SU-DHL-6 (cell line): Measurements from ENCODE around the gene OR2D2.
A peak's percentile ranks its signal among the peaks of the same experiment; 100 is the strongest.

Experiments used
- H2AFZ ChIP-seq: fragments of 200-600 bp; sonication (generic); 2 replicates; pipeline ENCODE4 v1.6.1; 2014; ENCODE audit warnings: low read depth, mild to moderate bottlenecking, moderate library complexity, mixed read lengths, antibody characterized with exemption, low read length; ENCODE audit not compliant: severe bottlenecking
- H3F3A ChIP-seq: fragments of 200-600 bp; shearing (Covaris generic); 2 replicates; pipeline ENCODE4 v1.6.0; 2016; ENCODE audit warnings: antibody characterized with exemption, mild to moderate bottlenecking; ENCODE audit not compliant: insufficient read depth
- H3K27ac ChIP-seq: fragments of 200-600 bp; sonication (generic); 2 replicates; pipeline ENCODE4 v1.5.1; 2016; ENCODE audit warnings: low read depth, mild to moderate bottlenecking, low read length, moderate library complexity, mixed read lengths
- H3K27me3 ChIP-seq: fragments of 200-600 bp; sonication (generic), shearing (Covaris generic); 2 replicates; pipeline ENCODE4 v1.6.0; 2014; ENCODE audit warnings: mild to moderate bottlenecking, low read length
- H3K36me3 ChIP-seq: fragments of 200-600 bp; sonication (generic); 2 replicates; pipeline ENCODE4 v1.6.1; 2014; ENCODE audit warnings: mild to moderate bottlenecking, low read length, mixed read lengths
- H3K4me2 ChIP-seq: fragments of 300-600, 200-600 bp; shearing (Covaris generic), sonication (generic); 2 replicates; pipeline ENCODE4 v1.6.0; 2014; ENCODE audit warnings: low read length, low read depth, mild to moderate bottlenecking; ENCODE audit not compliant: poor library complexity, severe bottlenecking
- H3K4me3 ChIP-seq: fragments of 200-600 bp; sonication (generic); 2 replicates; pipeline ENCODE4 v1.5.1; 2014; ENCODE audit warnings: antibody characterized with exemption, low read length, mild to moderate bottlenecking, mixed read lengths; ENCODE audit not compliant: insufficient read depth, poor library complexity, severe bottlenecking
- H3K79me2 ChIP-seq: fragments of 200-600 bp; sonication (generic); 2 replicates; pipeline ENCODE4 v1.6.1; 2014; ENCODE audit warnings: mild to moderate bottlenecking, low read length, moderate library complexity; ENCODE audit not compliant: insufficient read depth
- H3K9ac ChIP-seq: fragments of 200-600 bp; sonication (generic); 2 replicates; pipeline ENCODE4 v1.7.0; 2014; ENCODE audit warnings: mild to moderate bottlenecking, low read length
- H3K9me2 ChIP-seq: fragments of 200-600 bp; sonication (generic); replicated peaks from 2 replicates; pipeline ENCODE4 v1.6.1; 2014; ENCODE audit warnings: low read length; ENCODE audit not compliant: insufficient read depth
- H3K9me3 ChIP-seq: fragments of 200-600 bp; sonication (generic); 2 replicates; pipeline ENCODE4 v1.6.1; 2014; ENCODE audit warnings: low read length, mixed read lengths; ENCODE audit not compliant: insufficient read depth
- H4K20me1 ChIP-seq: fragments of 200-600 bp; sonication (generic); 2 replicates; pipeline ENCODE4 v1.6.1; 2014; ENCODE audit warnings: low read depth, mild to moderate bottlenecking, antibody characterized with exemption, low read length, moderate library complexity, mixed read lengths
- EZH2phosphoT487 ChIP-seq: fragments of 200-600 bp; sonication (generic), shearing (Covaris generic); conservative IDR thresholded peaks from 2 replicates; pipeline ENCODE4 v1.6.1; 2018; ENCODE audit warnings: mild to moderate bottlenecking, antibody characterized with exemption, low read length, moderate library complexity, mixed read lengths
- TF ChIP-seq, protein P1 (sequence below): fragments of 200-600 bp; sonication (generic); IDR thresholded peaks from one replicate; pipeline ENCODE4 v1.5.1; 2017; ENCODE audit warnings: antibody characterized with exemption, mild to moderate bottlenecking, low read length, moderate library complexity; ENCODE audit not compliant: insufficient read depth, poor library complexity, severe bottlenecking

The OR2D2 gene

DNA sequence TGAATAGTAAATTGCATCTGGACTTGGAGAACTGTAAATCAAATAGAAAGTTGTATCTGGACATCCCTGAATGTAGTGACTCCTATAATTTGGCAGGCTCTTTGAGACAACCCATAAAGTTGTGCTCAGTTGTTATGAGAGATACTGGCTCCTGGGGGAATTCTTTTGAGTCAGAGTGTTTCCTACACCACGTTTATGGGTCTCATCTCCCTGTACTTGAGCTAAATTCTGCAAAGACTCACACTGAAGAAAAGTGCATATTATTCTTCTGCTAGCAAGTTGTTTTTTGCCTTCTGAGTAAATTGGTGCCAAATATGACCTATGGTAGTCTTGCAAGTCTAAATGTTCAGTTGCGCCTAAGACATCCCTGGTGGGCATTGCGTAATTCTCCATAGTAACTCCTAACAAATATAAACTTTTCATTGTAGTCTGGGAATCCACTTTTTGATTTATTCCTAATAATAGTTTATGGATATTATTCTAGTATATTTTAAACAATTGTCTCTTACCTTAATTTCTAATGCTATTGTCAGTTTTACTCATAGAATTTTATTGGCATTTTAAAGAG lies 38.9 kb upstream of the OR2D2 start:
- H3F3A ChIP-seq, result no peaks in the 10 kb centered on the region
- no peaks in the 10 kb centered on the region for H3K9me3 ChIP-seq
- no peaks in the 10 kb centered on the region for H3K27me3 ChIP-seq
- H3K27ac ChIP-seq, result no peak overlapping the region
- H4K20me1 ChIP-seq, result no peaks in the 10 kb centered on the region
- no peaks in the 10 kb centered on the region for H3K9me2 ChIP-seq
- H3K4me2 ChIP-seq, result no peak overlapping the region
- H3K36me3 ChIP-seq, result no peaks in the 10 kb centered on the region
- no peak overlapping the region for H2AFZ ChIP-seq
- no peak overlapping the region for H3K4me3 ChIP-seq
- no peaks in the 10 kb centered on the region for H3K79me2 ChIP-seq
- TF ChIP-seq, protein P1, sequence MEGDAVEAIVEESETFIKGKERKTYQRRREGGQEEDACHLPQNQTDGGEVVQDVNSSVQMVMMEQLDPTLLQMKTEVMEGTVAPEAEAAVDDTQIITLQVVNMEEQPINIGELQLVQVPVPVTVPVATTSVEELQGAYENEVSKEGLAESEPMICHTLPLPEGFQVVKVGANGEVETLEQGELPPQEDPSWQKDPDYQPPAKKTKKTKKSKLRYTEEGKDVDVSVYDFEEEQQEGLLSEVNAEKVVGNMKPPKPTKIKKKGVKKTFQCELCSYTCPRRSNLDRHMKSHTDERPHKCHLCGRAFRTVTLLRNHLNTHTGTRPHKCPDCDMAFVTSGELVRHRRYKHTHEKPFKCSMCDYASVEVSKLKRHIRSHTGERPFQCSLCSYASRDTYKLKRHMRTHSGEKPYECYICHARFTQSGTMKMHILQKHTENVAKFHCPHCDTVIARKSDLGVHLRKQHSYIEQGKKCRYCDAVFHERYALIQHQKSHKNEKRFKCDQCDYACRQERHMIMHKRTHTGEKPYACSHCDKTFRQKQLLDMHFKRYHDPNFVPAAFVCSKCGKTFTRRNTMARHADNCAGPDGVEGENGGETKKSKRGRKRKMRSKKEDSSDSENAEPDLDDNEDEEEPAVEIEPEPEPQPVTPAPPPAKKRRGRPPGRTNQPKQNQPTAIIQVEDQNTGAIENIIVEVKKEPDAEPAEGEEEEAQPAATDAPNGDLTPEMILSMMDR, result no peak
- no peak for TF ChIP-seq EZH2phosphoT487
- no peak overlapping the region for H3K9ac ChIP-seq

DNA sequence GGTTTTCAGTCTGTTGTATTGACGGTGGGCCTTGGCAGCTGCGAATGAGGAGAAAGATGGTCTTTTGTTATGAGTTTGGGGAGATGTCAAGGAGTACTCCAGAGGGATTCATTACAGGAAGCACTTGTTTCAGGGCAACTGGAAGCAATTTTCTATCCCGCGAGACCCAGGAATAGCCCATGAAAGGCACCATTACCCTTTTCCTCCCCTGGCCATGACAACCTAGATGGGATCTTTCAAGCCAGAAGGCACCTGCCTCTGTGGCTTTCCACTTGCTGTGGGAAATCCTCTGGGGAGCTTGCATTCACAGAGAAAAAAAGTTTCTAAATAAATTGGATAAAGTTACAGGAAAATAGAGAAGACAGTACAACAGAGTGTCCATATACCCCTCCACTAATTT lies 36.6 kb upstream of the OR2D2 start:
- H3K27me3 ChIP-seq, result no peaks in the 10 kb centered on the region
- no peak overlapping the region for H3K4me2 ChIP-seq
- H4K20me1 ChIP-seq, result no peaks in the 10 kb centered on the region
- H3K9me3 ChIP-seq, result no peaks in the 10 kb centered on the region
- H3K9me2 ChIP-seq, result no peaks in the 10 kb centered on the region
- TF ChIP-seq EZH2phosphoT487, result no peak
- TF ChIP-seq, protein P1, result no peak
- H3K36me3 ChIP-seq, result no peaks in the 10 kb centered on the region
- no peak overlapping the region for H3K9ac ChIP-seq
- no peaks in the 10 kb centered on the region for H3F3A ChIP-seq
- H3K27ac ChIP-seq, result no peak overlapping the region
- H2AFZ ChIP-seq, result no peak overlapping the region
- no peaks in the 10 kb centered on the region for H3K79me2 ChIP-seq
- H3K4me3 ChIP-seq, result no peak overlapping the region

DNA sequence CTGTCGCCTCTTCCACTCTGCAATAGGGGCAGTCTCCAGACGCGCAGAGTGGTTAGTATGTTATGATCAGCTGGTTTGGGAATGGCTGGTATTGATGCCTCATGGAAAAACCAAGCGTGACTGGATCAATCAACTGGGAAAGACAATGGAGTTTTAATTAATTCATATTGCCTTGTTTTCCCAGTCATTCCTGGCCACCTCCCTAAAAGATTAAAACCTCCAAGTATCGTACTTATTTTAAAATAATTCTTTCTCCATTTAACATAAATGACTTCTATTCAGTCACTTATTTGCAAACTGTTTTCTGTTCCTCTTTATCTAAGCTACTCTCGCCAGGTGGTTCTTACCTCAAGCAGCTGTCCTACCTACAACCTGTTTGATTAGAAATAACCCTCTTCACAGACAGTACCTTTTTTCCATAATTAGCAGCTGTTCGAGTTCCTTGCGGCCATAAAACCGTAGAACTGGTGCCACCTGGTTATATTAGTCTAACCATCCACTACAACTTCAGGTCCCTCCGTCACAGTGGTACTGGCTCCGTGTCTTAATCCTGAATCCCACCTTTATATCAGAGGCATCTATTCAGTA lies 34.8 kb upstream of the OR2D2 start:
- TF ChIP-seq, protein P1, result no peak
- TF ChIP-seq EZH2phosphoT487, result no peak
- Histone ChIP-seq H3K9me3 (no peaks in the 10 kb centered on the region), H3K4me2 (peak overlapping the region; percentile 58), H3K27me3 (no peaks in the 10 kb centered on the region), H4K20me1 (no peaks in the 10 kb centered on the region), H3K36me3 (no peaks in the 10 kb centered on the region), H3K9ac (peak overlapping the region; percentile 39), H3K9me2 (no peaks in the 10 kb centered on the region), H3F3A (no peaks in the 10 kb centered on the region), H2AFZ (peak overlapping the region; percentile 15), H3K79me2 (no peaks in the 10 kb centered on the region), H3K4me3 (peak overlapping the region; percentile 45), H3K27ac (no peak overlapping the region)
